HG03342 (cell line): ENCODE measurements around the gene LAMC3.

Experiments
- ATAC-seq: cut with Tn5 transposase; IDR thresholded peaks from one replicate; pipeline ENCODE4 v1.9.1; 2021; ENCODE audit warnings: mild to moderate bottlenecking, moderate library complexity; ENCODE audit not compliant: unreplicated experiment

Gene LAMC3

DNA sequence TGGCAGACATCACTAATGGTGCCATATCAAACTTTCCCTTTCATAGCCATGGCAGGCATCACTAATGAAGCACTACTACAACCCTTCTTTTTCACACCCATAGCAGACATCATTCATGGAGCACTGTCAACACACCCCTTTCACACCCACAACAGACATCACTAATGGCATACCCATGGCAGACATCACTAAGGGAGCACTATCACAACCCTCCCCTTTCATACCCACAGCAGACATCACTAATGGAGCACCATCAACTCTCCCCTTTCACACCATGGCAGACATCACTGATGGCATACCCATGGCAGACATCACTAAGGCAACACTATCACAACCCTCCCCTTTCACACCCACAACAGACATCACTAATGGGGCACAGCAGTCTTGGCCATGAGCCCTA, 33.7 kb downstream of the LAMC3 start:
- ATAC-seq = no peak

DNA sequence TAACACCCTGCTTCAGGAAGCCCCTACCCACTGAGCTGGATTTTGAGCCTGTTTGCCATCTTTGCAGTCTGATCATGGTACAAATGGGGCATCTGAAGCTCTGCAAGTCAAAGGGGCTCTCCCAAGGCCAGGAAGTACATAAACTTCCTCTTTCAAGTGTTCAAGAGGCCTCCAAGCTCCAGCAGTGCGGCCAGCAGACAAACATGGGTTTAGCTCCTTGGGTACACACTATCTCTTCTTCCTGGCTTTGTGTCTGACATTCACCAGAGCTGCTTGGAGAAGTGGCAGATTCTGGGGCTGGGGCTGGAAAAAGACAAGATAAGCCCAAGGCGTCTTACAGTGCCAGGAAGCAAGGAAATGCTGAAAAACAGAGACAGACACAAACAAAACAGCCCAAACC, 34.1 kb downstream of the LAMC3 start:
- ATAC-seq = no peak

DNA sequence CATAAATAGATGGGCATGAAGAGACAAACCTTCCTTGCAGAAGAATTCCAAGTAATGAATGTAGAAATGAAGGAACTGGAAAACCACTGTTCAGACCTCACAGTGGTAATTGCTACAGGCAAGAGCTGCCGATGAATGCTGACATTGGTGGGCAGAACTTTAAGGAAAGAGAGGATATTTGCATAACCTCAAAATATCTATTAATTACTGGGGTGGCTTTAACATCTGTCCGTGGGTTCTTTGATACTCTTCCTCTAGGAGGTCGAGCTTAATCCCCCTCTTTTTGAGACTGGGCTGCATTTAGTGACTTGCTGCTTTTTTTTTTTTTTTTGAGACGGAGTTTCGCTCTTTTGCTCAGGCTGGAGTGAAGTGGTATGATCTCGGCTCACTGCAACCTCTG, 34.7 kb downstream of the LAMC3 start:
- no peak for ATAC-seq

DNA sequence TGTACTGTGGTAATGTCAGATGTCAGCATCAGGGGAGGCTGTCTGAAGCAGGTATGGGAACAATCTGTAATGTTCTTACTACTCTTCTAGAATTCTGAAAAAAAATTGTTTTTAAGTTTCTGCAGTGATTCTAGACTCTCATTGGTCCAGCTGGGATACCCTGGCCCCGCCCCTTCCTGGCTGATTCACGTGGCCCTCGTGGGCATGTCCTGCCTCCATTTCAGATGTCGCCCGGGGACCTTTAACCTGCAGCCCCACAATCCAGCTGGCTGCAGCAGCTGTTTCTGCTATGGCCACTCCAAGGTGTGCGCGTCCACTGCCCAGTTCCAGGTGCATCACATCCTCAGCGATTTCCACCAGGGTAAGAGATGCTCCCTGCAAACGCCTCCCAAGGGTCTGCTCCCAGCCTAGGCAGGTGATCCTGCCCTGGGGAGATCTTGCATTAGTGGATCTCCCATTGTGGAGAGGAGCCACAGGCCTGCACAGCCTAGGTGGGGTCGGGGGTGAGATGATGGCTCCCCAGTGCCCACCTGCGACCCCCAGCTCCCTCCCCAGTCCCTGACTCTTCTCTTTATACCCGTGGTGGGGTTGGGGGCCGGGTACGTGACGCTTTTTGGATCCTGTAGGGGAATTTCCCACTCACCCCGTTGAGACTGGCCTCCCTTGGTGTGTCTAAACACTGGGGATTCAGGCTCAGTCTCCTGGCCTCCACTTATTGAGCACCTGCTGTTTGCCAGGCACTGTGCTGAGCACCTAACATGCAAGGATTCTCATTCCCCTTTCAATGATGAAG, 36.5 kb downstream of the LAMC3 start:
- ATAC-seq = no peak

DNA sequence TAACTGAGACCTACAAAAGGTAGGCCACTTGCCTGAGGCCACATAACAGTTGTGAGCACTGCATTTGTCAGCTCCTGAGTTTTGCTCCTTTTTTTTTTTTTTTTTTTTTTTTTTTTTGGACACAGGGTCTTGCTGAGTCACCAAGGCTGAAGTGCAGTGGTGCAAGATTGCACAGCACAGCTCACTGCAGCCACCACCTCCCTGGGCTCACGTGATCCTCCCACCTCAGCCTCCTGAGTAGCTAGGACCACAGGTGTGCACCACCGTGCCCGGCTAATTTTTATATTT, 37.1 kb downstream of the LAMC3 start:
- no peak for ATAC-seq

DNA sequence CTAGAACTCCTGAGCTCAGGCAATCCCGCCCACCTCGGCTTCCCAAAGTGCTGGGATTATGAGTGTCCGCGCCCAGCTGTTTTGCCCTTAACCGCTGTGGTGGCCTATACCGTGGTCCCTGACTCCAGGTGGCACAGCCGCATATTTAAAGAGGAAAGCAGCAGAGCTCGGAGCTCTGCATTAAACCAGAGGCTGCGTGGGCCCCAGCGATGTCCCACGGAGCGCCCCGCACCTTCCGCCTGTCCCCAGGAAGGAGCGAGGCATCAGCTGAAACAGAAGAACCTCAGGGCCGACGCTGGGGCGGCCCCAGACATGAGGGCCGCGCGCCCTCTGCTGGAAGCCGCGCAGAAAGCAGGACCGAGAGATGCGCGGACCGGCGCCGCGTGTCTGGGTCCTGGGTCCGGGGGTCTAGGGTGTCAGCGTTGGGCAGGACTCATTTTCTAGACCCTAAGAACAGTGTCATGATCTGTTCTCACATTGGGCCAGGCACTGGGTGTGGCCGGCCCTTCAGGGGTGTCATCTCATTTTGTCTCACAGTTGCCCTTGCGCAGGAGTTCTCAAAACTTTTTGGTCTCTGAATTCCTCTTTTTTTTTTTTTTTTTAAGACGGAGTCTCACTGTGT, 37.7 kb downstream of the LAMC3 start:
- no peak for ATAC-seq

DNA sequence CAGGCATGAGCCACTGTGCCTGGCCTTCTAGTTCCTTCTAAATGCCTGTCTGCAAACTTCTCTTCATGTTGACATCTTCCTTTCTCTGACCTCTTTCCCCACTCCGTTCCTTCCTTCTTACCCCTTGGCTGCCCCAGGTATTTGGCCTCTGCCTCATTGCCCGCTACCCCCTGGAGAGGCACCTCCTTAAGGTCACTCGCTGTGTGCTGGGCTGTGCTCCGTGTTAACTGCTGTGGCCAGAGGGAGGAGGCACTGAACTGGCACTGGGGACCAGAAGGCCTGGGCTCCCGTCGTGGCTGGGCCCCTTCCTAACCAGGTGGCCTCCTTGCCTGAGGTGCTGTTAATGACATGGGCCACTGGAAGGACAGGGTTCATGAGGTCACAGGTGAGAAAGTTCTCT, 39.4 kb downstream of the LAMC3 start:
- ATAC-seq = no peak

DNA sequence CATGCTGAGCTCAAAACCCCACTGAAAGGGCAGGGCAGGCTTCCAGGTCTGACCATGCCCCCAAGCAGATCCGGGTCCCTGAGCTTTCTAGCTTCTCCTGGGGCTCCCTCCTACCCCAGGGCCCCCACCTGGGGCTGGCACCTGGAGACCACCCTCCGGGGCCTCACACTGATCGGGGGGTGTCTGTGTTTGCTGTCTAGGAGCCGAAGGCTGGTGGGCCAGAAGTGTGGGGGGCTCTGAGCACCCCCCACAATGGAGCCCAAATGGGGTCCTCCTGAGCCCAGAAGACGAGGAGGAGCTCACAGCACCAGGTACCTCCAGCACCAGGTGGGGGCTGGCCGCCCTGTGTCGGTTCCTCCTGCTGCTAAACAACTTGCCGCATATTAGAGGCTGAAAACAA, 39.8 kb downstream of the LAMC3 start:
- no peak for ATAC-seq

DNA sequence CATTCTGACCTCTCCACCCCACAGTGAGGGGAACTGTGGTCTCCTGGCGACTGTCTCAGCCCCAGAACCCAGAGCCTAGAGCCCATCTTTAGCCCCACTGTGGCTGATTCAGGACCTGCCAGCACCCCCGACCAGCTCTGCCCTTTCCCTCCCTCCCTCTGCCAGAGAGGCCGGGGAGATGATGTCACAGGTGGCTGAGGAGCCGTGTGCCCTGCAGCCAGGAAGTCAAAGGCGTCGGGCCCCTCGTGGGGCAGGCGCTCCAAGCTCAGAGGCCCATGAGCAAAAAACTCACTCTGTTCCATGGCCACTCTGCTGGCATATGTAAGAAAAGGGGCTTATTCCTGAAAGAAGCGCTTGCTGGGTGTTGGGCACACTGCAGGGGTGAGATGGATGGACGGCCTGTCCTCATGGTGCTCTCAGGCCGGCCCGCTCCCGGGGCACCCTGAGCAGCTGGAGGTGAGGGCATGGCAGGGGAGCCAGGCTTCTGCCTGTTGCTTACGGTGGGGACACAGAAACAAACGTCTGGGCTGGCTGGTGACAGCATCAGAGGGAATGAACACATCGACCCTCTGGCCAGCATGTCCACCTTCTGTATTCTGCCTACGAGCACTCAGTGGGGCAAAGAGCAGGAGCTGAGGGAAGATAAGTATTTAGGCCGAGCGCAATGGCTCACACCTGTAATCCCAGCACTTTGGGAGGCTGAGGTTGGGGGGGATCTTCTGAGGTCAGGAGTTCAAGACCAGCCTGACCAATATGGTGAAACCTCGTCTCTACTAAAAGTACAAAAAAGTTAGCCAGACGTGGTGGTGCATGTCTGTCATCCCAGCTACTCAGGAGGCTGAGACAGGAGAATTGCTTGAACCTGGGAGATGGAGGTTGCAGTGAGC, 41.1 kb downstream of the LAMC3 start:
- ATAC-seq = no peak

DNA sequence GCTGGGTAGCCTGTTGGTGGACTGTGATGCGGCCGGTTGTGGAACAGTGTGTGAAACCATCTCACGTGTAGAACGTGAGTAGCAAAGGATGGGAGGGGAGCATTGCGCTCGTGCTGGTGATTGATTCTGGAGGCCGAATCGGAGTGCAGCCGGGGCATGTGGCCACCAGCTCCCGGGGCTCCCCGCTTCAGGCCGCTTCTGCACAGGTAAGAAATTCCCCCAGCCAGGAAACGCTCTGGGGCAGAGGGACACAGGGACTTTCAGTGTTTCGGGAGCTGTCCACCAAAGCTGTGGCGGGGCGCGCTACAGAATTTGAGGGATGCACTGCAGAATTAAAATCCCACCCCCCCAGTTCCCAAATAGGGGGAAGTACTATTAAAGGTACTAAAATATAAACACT, 41.9 kb downstream of the LAMC3 start:
- ATAC-seq = no peak

DNA sequence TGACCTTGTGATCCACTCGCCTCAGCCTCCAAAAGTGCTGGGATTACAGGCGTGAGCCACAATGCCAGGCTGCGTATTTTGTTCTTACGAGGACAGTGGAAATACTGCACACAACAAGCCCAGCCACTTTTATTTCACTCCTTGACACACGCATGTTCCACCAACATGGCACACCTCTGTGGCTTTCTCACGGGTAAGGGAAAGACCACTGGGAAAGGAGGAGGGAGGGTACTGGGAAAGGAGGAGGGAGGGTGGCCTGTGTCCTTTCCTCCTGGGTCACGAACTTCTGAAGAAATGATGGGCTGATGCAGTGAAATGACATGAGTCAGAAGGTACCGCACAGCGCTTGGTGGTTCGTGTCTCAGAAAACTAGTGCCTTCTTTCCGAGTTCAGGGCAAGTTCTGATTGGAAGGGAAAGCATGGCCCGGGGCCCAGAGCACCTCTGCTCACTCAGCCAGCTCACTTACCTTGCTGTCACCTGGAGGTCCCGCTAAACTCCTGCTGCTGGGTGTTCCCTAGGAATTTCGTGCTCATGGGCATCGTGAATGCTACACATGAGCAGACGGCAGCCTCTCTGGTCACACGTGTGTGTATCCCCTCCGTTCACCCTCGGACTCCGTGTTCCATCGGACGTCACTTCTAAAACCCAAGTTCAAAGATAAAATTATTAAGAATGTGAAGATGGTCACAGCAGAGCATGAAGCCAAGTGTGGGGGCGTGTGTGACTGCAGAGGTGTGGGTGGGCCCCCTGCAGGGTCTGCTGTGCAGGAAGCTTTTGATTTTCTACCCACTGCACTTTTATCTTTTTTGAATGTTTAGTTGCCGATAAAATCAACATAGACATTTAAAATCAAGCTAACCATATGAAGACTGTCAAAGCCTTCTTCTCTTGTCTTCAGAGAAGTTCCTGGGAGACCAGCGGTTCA, 42.9 kb downstream of the LAMC3 start:
- ATAC-seq = no peak

DNA sequence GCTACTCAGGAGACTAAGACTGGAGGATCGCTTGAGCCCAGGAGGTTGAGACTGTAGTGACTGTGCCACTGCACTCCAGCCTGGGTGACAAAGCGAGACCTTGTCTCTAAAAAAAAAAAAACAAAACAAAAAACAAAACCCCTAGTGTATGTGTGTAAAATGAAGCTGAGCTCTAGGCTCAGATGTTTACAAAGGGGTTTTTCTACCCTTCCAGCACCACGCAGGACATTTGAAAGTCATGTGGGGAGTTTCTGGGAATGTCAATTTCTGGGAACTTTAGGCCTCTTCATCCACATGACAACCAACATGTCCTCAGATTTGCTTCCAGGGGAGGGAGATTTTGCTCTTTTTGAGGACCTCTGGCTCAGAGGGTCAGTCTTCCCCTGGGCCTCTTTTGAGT, 44.9 kb downstream of the LAMC3 start:
- ATAC-seq = no peak

DNA sequence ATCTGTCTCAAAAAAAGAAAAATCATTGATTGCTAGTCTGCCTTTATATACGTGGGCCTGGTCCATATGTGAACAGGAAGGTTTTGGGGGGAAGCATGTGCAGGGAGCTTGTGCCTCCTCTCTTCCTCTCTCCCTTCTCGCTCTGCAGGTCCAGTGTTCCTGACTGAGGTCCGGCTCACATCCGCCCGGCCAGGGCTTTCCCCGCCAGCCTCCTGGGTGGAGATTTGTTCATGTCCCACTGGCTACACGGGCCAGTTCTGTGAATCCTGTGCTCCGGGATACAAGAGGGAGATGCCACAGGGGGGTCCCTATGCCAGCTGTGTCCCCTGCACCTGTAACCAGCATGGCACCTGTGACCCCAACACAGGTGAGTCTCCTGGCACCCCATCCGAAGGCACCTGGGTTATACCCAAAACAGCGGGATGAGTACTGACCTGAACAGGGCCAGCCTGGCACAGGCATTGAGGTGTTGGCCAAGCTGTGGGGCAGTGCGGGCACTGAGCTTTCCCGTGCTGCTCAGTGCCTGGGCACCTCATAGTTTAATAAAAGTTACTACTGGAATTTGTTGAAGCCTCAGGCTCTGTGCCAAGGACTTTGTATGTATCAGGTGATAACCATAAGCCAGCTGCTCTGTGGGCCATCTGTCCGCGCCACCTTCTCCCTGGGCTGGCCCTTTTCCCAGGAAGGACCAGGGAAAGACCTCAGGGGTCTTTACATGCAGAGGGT, 48.0 kb downstream of the LAMC3 start:
- no peak for ATAC-seq

DNA sequence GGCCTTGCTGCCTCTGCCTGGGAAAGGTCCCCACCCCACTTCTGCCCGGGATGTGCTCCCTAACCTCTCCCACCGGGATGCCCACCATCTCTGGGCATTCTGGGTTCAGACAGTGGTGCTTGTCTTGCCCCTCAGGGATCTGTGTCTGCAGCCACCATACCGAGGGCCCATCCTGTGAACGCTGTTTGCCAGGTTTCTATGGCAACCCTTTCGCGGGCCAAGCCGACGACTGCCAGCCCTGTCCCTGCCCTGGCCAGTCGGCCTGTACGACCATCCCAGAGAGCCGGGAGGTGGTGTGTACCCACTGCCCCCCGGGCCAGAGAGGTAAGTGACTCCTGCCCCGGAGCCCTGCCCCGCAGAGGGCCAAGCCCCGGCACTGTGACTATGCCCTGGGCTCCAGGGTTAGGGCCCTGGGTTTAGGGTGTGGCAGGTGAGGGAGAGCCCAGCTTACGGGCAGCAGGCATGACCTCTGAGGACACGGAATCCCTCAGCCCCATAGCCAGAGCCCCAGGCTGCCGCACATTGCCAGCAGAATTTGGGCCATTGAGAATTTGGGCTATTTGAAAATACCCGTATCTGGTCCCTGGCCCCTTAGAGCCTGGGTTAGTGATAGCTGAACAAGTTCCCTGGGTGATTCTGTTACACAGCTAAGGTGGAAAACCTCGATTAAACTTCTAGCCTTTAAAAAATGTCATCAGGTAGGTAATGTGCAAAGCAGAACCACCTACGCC, 52.1 kb downstream of the LAMC3 start:
- ATAC-seq = no peak

DNA sequence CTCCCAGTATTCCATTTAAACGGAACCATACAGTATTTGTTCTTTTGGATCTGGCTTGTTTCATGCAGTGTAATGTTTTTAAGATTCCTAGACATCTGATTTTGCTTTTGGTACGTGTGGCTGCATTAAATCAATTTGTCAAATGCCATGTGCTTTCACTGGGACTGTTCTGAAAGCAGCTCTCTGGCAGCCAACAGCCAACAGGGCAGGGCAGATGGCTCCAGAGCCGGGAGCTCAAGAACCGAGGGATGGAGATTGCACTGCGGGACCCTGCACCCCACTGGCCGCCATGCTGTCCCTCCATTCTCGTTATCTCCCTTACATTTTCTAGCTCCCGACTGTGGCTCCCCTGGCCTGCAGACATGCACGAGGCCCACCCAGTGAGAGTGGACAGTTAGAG, 54.0 kb downstream of the LAMC3 start:
- no peak for ATAC-seq

DNA sequence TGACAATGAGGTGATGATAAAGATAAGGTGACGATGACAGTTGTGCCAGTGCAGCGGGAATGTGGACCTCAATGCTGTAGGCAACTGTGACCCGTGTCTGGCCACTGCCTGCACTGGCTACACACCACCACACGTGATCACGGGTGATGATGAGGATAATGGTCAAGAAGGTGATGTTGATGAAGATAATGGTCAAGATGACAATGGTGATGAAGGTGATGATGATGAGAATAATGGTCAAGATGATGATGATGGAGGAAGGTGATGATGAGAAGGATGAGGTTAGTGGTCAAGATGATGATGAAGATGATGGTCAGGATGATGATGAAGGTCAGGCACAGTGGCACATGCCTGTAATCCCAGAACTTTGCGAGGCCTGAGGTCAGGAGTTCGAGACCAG, 56.6 kb downstream of the LAMC3 start:
- ATAC-seq = no peak

DNA sequence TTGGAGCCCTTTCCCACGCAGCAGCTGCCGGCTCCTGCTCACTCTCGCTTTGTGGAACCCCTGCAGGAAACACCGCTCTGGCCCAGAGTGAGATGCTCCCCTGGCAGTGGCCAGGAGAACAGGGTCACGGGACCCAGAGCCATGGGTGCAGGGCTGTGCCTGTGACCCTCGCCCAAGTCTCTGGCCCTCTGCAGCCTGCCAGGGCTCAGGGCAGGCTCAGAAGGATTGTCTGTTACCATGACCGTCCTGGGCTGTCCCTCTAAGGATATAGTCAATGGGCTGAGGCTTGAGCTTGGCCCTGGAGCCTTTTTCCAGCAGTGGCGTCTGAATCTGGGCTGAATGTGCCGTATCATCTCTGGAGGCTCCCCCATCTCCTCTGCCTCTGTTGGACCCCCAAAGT, 58.7 kb downstream of the LAMC3 start:
- no peak for ATAC-seq

DNA sequence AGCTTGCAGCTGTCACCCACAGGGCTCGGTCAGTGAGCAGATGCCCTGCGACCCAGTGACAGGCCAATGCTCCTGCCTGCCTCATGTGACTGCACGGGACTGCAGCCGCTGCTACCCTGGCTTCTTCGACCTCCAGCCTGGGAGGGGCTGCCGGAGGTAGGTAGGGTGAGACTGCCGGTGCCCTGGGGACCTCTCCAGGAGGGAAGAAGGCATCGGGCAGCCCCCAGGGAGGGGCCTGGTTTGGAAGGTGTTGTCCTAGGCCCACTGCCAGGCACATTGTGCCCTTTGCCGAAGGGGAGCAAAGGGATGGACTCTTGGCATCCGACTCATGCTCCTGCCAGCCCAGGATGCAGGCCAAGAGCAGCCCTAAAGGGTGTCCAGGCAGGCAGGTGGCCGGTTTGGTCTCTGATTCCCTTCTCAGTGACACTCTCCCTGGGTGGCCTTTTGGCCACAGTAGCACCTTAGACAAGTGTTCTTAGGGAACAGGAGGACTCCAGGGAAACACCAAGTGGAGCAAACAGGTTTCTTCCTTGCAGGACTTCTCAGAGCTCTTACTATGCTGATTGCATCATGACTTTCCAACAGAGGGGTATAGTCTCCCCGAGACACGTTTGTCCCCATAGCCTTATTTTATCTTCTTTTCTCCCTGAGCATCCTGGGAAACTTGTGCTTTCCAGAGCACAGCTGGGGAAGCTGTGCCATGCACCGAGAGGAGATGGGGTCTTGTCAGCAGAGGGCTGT, 59.3 kb downstream of the LAMC3 start:
- no peak for ATAC-seq

DNA sequence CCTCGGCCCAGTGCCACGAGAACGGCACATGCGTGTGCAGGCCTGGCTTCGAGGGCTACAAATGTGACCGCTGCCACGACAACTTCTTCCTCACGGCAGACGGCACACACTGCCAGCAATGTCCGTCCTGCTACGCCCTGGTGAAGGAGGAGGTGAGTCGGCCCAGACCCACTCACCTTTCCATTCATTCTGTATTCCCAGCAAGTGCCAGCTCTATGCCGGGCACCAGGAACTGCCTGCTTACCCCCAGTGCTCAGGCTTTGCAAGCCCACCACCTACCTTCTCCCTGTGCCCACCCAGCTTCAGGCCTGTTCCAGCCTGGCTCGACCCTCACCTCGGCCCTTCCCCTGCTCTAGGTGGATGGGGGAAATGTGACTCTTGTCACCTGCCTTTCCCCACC, 60.7 kb downstream of the LAMC3 start:
- no peak for ATAC-seq
